CD4-positive, alpha-beta T cell treated with Interleukin-17A for 1 hour (primary cell): ENCODE measurements around the gene SEC11C.

ENCODE experiments used
- DNase-seq: peaks from one replicate; pipeline ENCODE4 v3.0.0-alpha.2; 2020

The SEC11C gene

DNA sequence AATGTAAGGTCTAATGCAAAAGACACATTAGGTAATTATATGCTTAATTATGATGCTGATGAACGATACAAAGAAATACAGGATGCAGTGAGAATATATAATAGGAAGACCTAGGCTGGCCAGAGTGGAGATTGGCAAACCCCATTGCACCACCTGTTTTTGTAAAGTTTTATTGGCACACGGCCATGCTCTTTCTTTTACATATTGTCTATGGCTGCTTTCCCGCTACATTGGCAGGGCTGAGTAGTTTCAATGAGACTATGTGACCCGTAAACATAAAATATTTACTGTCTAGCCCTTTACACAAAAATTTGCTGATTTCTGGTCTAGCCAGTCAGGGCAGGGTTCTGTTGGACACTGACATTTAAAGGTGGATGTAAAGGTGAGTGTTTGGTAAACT lies 5.4 kb downstream of the SEC11C start:
- DNase-seq, result no peak

DNA sequence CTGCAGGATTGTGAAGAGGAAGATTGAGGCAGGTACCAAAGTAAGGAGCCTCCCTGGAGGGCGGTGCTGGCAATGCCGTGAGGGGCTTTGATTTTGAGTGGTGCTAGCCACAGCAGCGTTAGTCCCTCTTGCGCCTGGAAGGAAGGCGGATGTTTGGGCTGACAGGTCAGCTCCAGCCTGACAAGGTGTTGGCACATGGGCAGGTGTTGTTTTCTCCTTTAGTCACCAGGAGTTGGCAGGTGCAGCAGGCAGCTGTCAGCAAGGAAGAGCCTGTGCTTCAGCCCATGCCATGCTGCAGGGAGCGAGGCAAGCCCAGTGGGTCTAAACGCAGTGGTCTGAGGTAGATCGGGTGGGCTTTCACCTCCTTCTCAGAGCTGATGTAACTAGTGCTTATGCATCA lies 8.5 kb downstream of the SEC11C start:
- DNase-seq, result no peak

DNA sequence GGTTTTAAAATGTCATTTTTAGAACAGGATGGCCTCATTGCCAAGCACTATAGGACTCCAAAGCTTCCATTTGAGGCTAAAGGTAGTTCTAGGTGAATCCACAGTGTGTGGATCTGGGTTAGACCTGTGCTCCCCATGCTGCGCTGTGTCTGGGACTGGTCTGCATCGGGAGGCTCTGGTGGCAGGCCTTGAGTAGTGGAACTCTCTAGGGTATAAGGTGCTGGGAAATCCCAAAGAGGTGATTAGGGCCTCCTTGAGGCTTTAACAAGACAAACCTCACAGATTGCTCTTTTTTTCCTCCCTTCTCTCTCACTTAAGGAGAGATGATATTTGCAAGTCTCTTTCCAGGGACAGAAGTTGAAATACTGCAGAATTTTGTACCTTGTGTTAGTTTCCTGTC lies 9.3 kb downstream of the SEC11C start:
- no peak for DNase-seq

DNA sequence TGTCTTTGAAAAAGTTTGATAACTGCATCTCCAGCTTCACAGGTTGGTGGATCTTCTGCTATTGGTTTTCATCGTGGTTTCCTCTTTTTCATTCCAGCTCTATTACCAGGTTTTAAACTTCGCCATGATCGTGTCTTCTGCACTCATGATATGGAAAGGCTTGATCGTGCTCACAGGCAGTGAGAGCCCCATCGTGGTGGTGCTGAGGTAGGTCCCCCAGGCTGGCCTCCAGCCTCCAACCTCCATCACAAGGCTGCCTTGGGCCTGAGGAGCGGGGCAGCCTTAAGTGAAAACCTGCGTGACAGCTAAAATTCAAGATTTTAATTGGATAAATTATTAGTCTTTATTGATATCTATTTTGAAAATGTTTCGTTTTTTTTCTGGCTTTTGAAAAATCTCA lies 9.7 kb downstream of the SEC11C start:
- no peak for DNase-seq

GRCh38 chr18:59150236-59150635 lies 10.6 kb downstream of the SEC11C start:
- DNase-seq, result no peak

- no peak for DNase-seq
Observed at GRCh38 chr18:59155153-59155552, 15.5 kb downstream of the SEC11C start.

- DNase-seq, result no peak
Observed at GRCh38 chr18:59156316-59156715, 16.6 kb downstream of the SEC11C start.

GRCh38 chr18:59159265-59159664 lies 19.6 kb downstream of the SEC11C start:
- no peak for DNase-seq

DNA sequence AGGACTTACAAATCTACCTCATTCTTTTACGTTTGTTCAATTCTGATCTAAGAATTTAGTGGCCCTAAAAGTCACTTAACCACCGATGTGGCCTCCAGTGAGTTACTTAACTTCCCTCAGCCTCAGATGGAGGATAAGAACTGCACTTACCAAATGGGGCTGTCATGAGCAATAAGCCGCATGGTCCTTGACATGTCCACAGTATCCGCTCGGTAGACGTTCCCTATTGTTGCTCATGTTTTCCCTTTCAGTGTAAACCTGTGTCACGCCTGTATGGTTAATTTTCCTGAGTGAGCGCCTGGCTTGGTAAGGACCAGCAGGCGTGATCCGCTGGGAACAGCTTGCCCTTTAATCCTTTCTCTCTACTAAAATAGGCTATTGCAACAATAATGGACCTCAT lies 20.3 kb downstream of the SEC11C start:
- DNase-seq, result no peak

GRCh38 chr18:59172664-59173249 lies 33.1 kb downstream of the SEC11C start:
- DNase-seq, result no peak

- no peak for DNase-seq
Observed at GRCh38 chr18:59177485-59177884, 37.8 kb downstream of the SEC11C start.

GRCh38 chr18:59180150-59180845 lies 40.6 kb downstream of the SEC11C start:
- no peak for DNase-seq

GRCh38 chr18:59182673-59183072 lies 43.0 kb downstream of the SEC11C start:
- DNase-seq, result no peak

DNA sequence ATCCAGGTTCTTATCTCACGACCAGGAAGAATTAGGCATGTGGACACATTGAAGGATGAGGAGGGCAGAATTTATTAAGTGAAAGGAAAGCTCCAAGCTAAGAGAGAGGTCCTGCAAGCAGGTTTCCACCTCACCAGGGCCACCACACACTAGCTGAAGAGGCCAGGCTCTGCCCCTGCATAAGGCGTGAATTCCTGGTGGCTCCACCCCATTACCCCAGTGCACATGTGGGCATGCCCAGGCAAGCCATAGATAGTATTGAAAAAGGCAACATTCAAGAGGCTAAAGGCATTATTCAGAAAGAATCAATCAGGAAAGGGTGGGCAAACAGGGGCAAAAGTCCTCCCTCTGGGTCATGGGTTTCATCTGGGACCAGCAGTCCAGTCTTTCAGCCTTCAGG lies 49.3 kb downstream of the SEC11C start:
- DNase-seq, result no peak

- DNase-seq, result no peak
Observed at GRCh38 chr18:59189746-59190145, 50.1 kb downstream of the SEC11C start.

GRCh38 chr18:59196161-59196725 lies 56.6 kb downstream of the SEC11C start:
- DNase-seq, result no peak

- no peak for DNase-seq
Observed at GRCh38 chr18:59197636-59198035, 58.0 kb downstream of the SEC11C start.

DNA sequence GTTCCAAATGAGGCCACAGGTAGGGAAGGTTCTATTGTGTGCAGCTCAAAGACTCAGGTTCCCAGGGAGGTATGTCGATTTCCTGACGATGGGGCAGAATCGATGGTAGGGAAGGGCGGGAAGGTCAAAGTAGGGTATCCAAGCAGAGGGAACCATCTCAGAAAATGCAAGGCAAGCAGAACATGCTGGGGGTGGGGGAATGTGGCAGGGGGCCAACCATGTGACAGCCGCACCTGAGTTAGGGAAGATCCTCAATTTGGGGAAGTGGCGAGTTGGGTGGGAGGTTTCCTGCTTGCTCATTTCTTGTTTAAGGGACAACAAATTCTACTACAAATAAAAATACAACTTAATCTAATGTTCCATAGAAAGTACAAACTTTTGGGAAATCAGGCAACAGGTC lies 58.5 kb downstream of the SEC11C start:
- DNase-seq, result no peak

- no peak for DNase-seq
Observed at GRCh38 chr18:59200787-59201186, 61.1 kb downstream of the SEC11C start.

DNA sequence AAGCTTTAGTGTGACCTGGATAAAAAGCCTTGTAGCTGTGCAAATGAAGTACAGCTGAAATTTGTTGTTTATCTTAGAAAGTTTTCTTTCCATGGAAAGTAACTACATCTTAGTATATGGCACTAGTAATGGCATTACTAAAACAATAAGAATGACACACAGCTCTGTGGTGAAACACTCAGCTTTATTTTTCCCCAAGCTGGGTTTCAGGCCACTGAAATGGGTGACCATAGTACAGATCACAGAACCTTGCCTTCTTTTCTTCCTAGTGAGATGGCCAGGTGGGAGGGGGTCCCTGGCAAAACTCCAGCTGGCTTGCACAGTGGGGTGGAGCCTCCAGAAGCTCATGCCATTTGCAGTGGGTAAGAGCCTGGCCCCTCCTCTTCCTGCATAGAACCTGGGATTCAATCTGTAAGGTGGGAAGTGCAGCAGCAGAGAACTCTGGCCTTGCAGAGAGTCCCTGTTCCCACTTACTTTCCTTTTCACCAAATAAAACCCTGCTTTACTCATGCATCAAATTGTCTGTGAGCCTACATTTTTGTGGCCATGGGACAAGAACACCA lies 62.7 kb downstream of the SEC11C start:
- no peak for DNase-seq

GRCh38 chr18:59207506-59207905 lies 67.8 kb downstream of the SEC11C start:
- no peak for DNase-seq
